Right lobe of liver (tissue), 4 donors: ENCODE measurements around the gene BSND.
"Not testable (repeated sequence)": the region's sequence is repeated elsewhere in the genome, so short reads cannot be mapped to it uniquely, and the experiment has no call there.

Experiments
- POLR2A ChIP-seq: fragments of 450-650 bp; IDR thresholded peaks from one replicate; pipeline ENCODE4 v1.6.1; 2017; ENCODE audit warnings: antibody characterized with exemption, mild to moderate bottlenecking
- TF ChIP-seq, protein P1 (sequence below), 4 donors: fragments of 200-600 bp in 3 of 4; fragments of 450-650 bp in 1 of 4; IDR thresholded peaks; one replicate each; pipeline versions ENCODE4 v1.5.1 to v1.8.0; 2016 to 2022; ENCODE audit warnings: antibody characterized with exemption in 4 of 4, mild to moderate bottlenecking in 2 of 4
- donor health status: DM: no; HTN: no; CAD: no.
- donor health status: DM: no; HTN: no; CAD: no.
- donor health status: DM: no; HTN: yes; CAD: no.

DNA sequence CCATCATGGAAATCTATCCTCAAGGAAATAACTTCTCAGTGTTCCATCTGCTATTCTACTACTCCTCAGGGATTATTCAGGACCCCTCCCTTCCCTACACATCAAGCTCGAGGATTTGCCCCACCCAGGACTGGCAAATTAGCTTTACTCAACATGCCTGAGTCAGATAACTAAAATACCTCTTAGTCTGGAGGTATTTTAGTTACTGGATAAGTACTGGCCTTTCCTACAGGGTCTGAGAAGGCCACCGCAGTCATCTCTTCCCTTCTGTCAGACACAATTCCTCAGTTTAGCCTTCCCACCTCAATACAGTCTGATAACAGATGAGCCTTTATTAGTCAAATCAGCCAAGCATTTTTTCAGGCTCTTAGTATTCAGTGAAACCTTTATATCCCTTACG, 27.9 kb downstream of the BSND start:
- TF ChIP-seq, protein P1, sequence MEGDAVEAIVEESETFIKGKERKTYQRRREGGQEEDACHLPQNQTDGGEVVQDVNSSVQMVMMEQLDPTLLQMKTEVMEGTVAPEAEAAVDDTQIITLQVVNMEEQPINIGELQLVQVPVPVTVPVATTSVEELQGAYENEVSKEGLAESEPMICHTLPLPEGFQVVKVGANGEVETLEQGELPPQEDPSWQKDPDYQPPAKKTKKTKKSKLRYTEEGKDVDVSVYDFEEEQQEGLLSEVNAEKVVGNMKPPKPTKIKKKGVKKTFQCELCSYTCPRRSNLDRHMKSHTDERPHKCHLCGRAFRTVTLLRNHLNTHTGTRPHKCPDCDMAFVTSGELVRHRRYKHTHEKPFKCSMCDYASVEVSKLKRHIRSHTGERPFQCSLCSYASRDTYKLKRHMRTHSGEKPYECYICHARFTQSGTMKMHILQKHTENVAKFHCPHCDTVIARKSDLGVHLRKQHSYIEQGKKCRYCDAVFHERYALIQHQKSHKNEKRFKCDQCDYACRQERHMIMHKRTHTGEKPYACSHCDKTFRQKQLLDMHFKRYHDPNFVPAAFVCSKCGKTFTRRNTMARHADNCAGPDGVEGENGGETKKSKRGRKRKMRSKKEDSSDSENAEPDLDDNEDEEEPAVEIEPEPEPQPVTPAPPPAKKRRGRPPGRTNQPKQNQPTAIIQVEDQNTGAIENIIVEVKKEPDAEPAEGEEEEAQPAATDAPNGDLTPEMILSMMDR (IDR thresholded peaks at IDR 0.05): not testable (repeated sequence)
- not testable (repeated sequence) for TF ChIP-seq POLR2A
